NCI-H82 treated with DMSO at 0.1 percent for 48 hours (cell line): ENCODE results near the gene G6PD.
"Not testable (repeated sequence)": the region's sequence is repeated elsewhere in the genome, so short reads cannot be mapped to it uniquely, and the experiment has no call there.

Experiments used
- DNase-seq: peaks from one replicate; lab custom pipeline; 2025; ENCODE audit not compliant: unreplicated experiment; lab: John Stamatoyannopoulos, UW

Gene G6PD

GRCh38 chrX:154515966-154516655 is 30.5 kb downstream of the G6PD start, which contains the start of gene FAM3A:
FAM3A (minus strand) TSS chrX:154516232; CDS start chrX:154515772, 460 bp downstream.
- DNase-seq = peak; percentile 76

GRCh38 chrX:154515090-154515965 is 31.3 kb downstream of the G6PD start:
- no peak for DNase-seq

DNA sequence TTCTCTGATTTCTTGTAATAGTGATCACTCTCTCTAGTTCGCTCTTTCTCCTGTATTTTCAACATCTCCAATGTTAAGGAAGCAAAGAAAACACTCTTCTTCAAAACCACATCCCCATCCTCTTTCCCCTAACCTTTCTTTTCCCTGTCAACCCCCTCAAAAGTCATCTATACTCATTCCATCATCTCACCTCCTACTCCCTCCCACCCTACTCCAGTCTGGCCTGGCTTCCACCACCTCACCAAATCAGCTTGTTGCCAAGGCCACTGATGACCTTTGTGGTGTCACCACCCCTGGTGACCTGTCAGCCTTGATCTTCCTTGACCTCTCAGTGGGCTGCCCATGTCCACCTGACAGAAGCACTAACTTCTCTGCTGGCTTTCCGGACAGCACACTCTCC is 32.9 kb downstream of the G6PD start:
- DNase-seq = no peak

DNA sequence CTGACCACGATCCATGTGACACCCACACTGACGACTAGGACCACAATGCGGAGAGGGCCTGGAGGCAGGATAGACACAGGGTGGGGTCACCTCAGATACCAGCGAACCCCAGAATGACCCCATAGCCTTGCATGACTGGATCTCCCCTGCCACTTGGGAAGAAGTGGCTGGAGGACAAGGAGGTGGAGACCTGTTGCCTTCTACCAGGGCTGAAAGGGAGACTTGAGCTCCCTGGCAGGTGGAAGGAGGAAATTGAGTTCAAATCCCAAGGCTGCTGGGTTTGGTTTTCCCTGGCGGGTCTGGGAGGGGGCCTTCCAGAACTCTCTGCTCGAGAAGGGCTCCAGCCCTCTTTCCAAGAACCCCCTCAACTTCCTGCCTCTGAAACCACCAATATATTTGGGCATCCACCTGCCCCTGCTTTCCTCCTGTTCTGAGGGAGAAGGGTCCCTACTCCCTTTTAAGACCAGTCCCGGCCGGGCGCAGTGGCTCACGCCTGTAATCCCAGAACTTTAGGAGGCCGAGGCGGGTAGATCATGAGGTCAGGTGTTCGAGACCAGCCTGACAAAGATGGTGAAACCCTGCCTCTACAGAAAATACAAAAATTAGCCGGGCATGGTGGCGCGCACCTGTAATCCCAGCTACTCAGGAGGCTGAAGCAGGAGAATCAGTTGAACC is 33.6 kb downstream of the G6PD start:
- no peak for DNase-seq

GRCh38 chrX:154511761-154512160 is 34.9 kb downstream of the G6PD start:
- DNase-seq = no peak

DNA sequence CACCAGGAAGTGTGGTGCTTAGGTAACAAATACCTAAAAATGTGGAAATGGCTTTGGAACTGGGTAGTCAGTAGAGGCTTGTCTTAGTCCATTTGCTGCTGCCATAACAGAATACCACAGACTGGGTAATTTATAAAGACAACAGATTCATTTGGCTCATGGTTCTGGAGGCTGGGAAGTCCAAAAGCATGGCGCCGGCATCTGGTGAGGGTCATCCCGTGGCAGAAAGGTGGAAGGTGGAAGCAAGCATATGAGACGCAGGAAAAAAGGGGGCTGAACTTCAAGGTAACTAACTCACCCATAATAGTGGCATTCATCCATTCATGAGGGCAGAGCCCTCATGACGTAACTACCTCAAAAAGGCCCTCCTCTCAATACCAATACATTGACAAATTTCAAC is 37.2 kb downstream of the G6PD start:
- no peak for DNase-seq

- no peak for DNase-seq
These were observed 38.3 kb downstream of the G6PD start for GRCh38 chrX:154508384-154508745.

DNA sequence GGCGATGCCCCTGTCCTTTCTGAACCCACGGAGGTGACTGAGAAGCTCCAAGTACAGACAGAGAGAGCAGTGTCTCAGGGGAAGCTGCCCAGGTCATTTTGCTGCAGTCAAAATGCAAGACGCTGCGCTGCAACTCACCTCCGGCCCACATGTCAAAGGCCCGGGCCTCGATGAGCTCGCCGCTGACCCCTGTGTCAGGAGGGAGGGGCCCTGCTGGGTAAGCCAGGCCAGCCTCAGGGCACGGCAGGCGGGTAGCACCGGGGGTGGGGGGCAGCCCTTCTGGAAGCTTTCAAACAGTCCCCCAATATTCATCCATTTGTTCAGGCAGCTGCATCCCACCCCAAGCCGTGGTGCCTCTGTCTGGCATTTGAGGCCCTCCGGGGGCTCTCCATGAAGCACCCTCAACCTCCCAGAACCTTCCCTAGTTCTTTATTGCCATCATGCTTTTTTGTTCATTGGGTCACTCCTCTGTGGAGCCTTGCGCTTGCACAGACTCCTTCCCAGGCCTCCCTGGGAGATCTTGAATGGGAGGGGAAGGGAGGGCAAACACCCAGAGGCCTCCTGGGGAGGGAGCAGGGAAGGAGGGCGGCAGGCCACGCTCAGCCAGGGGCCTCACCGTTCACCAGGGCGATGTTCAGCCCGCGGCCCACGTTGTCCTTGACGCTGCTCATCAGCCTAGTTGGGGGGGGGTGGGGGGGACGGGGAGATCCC is 38.8 kb downstream of the G6PD start:
- DNase-seq = no peak

GRCh38 chrX:154506483-154507332 is 39.9 kb downstream of the G6PD start:
- no peak for DNase-seq

- no peak for DNase-seq
These were observed 40.9 kb downstream of the G6PD start for GRCh38 chrX:154505734-154506133.

- DNase-seq = no peak
These were observed 43.7 kb downstream of the G6PD start for GRCh38 chrX:154502989-154503388.

DNA sequence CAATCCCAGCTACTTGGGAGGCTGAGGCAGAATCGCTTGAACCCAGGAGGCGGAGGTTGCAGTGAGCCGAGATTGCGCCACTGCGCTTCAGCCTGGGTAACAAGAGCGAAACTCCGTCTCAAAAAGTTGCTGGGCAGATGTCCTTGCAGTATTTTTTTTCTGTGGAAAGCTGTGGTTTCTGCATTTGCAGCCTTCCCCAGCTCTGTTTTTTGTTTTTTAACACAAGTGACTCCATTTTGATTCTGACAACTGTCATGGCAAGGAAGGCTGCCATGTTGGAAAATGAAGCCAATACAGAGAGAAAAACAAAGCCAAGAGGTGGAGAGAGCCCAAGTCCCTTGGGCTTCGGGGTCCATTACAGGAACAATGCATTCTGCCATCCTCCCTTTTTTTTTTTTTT is 44.5 kb downstream of the G6PD start:
- DNase-seq = no peak

- DNase-seq = not testable (repeated sequence)
These were observed 45.2 kb downstream of the G6PD start for GRCh38 chrX:154501423-154501822.

DNA sequence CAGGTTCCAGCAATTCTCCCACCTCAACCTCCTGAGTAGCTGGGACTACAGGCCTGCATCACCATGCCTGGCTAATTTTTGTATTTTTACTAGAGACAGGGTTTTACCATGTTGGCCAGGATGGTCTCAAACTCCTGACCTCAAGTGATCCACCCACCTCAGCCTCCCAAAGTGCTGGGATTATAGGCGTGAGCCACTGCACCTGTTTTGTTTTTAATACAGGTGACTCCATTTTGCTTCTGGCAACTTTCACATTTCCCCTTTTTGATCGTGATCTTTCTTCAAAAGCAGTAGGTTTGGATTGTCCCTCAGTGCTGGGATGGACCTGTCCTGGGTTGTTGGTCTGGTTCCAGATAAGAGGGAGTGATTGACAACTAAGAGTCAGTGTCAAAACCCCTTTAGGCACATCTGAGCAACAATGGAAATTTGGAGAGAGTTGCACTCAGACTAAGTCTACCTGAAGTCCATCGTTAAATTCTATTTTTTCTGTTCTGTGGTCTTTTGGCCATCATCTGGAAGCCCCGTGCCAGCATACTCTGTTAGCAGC is 50.0 kb downstream of the G6PD start:
- not testable (repeated sequence) for DNase-seq

GRCh38 chrX:154495472-154495922 is 51.1 kb downstream of the G6PD start:
- no peak for DNase-seq

DNA sequence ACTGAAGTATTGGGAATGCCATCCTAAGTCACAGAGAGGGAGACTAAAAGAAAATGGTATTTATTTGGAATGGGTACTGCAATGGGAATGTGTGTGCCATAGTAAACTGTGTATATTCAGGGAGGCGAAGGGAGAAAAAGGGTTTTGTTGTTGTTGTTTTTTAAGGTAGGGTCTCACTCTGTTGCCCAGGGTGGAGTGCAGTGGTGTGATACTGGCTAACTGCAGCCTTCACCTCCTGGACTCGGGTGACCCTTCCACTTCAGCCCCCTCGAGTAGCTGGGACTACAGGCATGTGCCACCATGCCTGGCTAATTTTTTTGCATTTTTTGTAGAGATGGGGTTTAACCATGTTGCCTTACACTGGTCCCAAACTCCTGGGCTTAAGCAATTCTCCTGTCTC is 51.9 kb downstream of the G6PD start:
- no peak for DNase-seq

DNA sequence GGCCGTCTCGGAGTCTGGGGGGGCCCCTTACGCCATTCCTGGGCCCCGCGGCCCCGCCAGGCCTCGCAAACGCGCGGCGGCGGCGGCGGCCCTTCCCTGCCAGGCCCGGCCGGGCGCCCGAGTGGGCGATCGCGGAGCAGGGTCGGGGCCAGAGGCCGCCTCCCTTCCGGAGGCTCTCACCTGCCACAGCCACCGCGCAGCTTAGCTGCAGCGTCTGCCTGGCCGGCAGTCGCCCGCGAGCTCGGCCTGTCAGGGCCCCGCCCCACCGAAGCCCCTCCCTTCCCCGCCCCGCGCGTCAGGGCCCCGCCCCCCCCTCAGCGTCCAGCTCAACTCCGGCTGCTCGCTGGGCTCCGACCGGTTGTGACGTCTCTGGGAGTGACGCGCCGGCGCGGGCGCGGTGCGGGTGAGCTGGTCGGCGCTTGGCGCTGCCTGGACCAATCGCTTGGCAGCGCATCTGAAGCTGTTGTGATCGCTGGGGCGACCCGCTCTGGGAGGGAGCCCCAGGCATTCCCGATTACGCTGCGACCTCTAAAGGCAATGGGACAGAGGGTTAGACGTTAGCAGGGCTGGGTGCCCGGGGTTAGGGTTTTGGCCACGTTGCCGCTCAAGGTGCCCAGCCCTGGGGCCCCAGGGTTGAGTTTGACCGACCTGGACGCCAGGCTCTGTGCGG is 56.1 kb downstream of the G6PD start, which contains the start of gene SLC10A3:
TSS of gene SLC10A3 (minus strand) at position 216 of the 670 bp plus-strand sequence. CDS start 1,689 bp downstream, outside the sequence.
- DNase-seq = peak; percentile 76

DNA sequence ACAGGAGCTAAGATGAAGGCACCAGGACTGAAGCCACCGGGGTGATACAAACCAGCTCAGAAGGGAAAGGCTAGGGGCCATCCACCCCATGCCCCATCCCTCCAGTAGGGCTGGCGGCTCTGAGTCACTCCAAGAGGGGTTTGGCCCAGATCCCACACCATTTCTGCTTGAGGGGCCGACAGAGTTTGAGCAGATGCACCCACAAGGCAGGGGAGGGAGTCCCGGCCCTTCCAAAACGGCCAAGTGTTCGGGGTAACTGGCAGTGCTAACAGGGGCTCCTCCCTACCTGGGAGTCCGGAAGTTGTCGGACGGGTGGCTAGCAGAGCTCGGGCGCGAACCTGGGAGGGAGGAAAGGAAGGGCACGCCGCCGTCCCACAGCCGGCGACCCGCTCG is 56.6 kb downstream of the G6PD start:
- no peak for DNase-seq

- no peak for DNase-seq
These were observed 57.5 kb downstream of the G6PD start for GRCh38 chrX:154489182-154489581.
